ENCODE measurements around the gene PRKCH. TPM values are rescaled to one million over a fixed set of nuclear protein-coding genes. Genes with fewer than 3 reads are reported as not detected.

Gene PRKCH
- polyA plus RNA-seq, 2 of the 4 experiments (the other 2 are of a cell fraction) = 10.0 to 10.2 TPM

DNA sequence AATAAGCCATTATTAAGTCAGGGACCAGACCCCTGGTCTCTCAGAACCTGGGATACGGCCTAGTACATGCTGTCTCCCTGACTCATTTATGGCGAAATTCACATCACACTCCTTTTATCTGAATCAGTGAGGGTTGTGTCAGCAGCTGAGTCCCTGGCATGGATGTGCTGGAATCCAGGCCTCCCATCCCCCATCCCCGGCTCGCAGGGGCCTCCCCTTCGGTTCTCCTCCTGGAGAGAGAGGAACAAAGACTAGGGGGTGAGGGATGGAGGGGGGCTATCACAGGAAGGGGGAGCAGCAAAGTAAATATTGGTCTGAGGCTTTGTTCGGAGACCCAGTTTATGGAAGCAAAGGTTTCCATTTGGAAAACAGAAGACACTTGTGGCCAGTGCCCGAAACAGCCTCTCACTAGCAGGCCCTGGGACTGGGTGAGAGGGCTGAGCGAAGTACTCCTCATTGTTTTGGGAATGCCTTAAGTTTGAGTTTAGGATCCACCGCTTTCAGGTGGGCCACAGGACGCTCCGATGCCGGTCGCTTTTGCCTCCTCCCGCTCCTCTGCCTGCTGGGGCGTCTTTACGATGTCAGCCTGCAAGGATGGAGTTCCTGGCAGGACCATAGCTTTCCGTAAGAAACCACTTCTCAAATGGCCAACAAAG is 145.0 kb downstream of the PRKCH start (continued):
- TF ChIP-seq, protein P1, sequence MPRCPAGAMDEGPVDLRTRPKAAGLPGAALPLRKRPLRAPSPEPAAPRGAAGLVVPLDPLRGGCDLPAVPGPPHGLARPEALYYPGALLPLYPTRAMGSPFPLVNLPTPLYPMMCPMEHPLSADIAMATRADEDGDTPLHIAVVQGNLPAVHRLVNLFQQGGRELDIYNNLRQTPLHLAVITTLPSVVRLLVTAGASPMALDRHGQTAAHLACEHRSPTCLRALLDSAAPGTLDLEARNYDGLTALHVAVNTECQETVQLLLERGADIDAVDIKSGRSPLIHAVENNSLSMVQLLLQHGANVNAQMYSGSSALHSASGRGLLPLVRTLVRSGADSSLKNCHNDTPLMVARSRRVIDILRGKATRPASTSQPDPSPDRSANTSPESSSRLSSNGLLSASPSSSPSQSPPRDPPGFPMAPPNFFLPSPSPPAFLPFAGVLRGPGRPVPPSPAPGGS (IDR thresholded peaks at IDR 0.05) = peak; percentile 43; the same call in 1 of the 3 replicates
- no peak for TF ChIP-seq PHF8 (IDR thresholded peaks at IDR 0.05; ENCODE audit: borderline replicate concordance, low read depth)

DNA sequence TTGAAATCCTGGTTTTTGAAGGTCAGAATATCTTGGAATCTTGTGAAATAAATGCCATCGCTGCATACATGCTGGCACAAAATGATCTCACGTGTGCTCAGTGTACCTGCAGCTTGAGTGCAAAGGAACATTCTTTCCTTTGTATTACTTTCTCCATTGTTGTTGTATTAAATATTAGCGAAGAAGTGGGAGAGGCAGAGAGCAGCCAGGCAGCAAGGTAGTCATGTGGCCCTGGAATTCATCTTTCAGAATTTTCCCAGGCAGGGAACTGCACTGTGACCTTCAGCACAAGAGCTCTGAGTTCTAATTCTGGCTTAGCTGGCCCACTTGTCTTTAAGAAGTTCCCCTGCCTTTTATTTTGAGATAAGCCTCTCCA is 145.5 kb downstream of the PRKCH start:
- Histone ChIP-seq H3K4me2 (peak overlapping the region; percentile 45; the same call in 2 of the 3 replicates), H3K9me3 (peaks cover 10% of the 10 kb centered on the region), H3K4me1 (peaks cover 72% of the 10 kb centered on the region), H3K27ac (peak overlapping the region; percentile 95 to 96), H3K4me3 (no peak overlapping the region)
- no peak for FAIRE-seq
- CTCF ChIA-PET = interaction anchor here (1.0 to 13.6 kb wide), 4 partner anchors 9 to 369 kb away, joined by 3 to 196 read pairs (median 5); no protein-coding TSS in a partner anchor
- POLR2A ChIA-PET = no interaction called here
- no peak for TF ChIP-seq BHLHE40 (IDR thresholded peaks at IDR 0.05; ENCODE audit: low read depth, low read length)
- no peak for TF ChIP-seq HOXB13 (CRISPR knock-in tag; IDR thresholded peaks at IDR 0.05; ENCODE audit: low read depth)
- no peak for TF ChIP-seq POLR2A (IDR thresholded peaks at IDR 0.05; ENCODE audit: low read length)
- TF ChIP-seq, protein P2, sequence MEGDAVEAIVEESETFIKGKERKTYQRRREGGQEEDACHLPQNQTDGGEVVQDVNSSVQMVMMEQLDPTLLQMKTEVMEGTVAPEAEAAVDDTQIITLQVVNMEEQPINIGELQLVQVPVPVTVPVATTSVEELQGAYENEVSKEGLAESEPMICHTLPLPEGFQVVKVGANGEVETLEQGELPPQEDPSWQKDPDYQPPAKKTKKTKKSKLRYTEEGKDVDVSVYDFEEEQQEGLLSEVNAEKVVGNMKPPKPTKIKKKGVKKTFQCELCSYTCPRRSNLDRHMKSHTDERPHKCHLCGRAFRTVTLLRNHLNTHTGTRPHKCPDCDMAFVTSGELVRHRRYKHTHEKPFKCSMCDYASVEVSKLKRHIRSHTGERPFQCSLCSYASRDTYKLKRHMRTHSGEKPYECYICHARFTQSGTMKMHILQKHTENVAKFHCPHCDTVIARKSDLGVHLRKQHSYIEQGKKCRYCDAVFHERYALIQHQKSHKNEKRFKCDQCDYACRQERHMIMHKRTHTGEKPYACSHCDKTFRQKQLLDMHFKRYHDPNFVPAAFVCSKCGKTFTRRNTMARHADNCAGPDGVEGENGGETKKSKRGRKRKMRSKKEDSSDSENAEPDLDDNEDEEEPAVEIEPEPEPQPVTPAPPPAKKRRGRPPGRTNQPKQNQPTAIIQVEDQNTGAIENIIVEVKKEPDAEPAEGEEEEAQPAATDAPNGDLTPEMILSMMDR (IDR thresholded peaks at IDR 0.05) = no peak
- no peak for TF ChIP-seq CHD4 (IDR thresholded peaks at IDR 0.05; ENCODE audit: borderline replicate concordance)
- TF ChIP-seq TFCP2L1 (CRISPR knock-in tag; IDR thresholded peaks at IDR 0.05) = no peak
- no peak for TF ChIP-seq NPAS2 (CRISPR knock-in tag; IDR thresholded peaks at IDR 0.05; ENCODE audit: borderline replicate concordance)
- TF ChIP-seq, protein P1 (IDR thresholded peaks at IDR 0.05) = no peak
- TF ChIP-seq, protein P3, sequence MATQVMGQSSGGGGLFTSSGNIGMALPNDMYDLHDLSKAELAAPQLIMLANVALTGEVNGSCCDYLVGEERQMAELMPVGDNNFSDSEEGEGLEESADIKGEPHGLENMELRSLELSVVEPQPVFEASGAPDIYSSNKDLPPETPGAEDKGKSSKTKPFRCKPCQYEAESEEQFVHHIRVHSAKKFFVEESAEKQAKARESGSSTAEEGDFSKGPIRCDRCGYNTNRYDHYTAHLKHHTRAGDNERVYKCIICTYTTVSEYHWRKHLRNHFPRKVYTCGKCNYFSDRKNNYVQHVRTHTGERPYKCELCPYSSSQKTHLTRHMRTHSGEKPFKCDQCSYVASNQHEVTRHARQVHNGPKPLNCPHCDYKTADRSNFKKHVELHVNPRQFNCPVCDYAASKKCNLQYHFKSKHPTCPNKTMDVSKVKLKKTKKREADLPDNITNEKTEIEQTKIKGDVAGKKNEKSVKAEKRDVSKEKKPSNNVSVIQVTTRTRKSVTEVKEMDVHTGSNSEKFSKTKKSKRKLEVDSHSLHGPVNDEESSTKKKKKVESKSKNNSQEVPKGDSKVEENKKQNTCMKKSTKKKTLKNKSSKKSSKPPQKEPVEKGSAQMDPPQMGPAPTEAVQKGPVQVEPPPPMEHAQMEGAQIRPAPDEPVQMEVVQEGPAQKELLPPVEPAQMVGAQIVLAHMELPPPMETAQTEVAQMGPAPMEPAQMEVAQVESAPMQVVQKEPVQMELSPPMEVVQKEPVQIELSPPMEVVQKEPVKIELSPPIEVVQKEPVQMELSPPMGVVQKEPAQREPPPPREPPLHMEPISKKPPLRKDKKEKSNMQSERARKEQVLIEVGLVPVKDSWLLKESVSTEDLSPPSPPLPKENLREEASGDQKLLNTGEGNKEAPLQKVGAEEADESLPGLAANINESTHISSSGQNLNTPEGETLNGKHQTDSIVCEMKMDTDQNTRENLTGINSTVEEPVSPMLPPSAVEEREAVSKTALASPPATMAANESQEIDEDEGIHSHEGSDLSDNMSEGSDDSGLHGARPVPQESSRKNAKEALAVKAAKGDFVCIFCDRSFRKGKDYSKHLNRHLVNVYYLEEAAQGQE (IDR thresholded peaks at IDR 0.05) = no peak
- no peak for TF ChIP-seq CEBPB (IDR thresholded peaks at IDR 0.05)
- TF ChIP-seq ZC3H11A (IDR thresholded peaks at IDR 0.05) = no peak
- TF ChIP-seq FOXS1 (CRISPR knock-in tag; IDR thresholded peaks at IDR 0.05) = no peak
- TF ChIP-seq, protein P4, sequence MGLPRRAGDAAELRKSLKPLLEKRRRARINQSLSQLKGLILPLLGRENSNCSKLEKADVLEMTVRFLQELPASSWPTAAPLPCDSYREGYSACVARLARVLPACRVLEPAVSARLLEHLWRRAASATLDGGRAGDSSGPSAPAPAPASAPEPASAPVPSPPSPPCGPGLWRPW (IDR thresholded peaks at IDR 0.05) = no peak
- TF ChIP-seq MYC (IDR thresholded peaks at IDR 0.05; ENCODE audit: borderline replicate concordance, low read length) = no peak
- no peak for TF ChIP-seq EHF (CRISPR knock-in tag; IDR thresholded peaks at IDR 0.05)
- no peak for TF ChIP-seq RNF2 (IDR thresholded peaks at IDR 0.05; ENCODE audit: borderline replicate concordance, low read depth)
- no peak for TF ChIP-seq EP300 (IDR thresholded peaks at IDR 0.05)
- TF ChIP-seq ZFP36 (IDR thresholded peaks at IDR 0.05; ENCODE audit: borderline replicate concordance, partially characterized antibody) = no peak
- no peak for TF ChIP-seq JUNB (IDR thresholded peaks at IDR 0.05)
- no peak for TF ChIP-seq KDM1A (IDR thresholded peaks at IDR 0.05; ENCODE audit: low read depth)
- DNase-seq (ENCODE audit: low read depth in 1 of 2, low spot score in 1 of 2) = no peak
- 82% methylated on average over 3 of the region's 3 CpGs for WGBS (ENCODE audit: missing lambda C conversion rate)
- ATAC-seq = no peak

Data from A549 (cell line).